22Rv1 (cell line): ENCODE measurements around the gene NECTIN1.

Experiments
- ZFX ChIP-seq: fragments of 450-650 bp; IDR thresholded peaks from 2 replicates; pipeline ENCODE4 v1.6.1; 2017; ENCODE audit warnings: antibody characterized with exemption, borderline replicate concordance
- TF ChIP-seq, protein P1 (sequence below): fragments of 450-650 bp; IDR thresholded peaks from 2 replicates; pipeline ENCODE4 v1.5.1; 2017; ENCODE audit warnings: mild to moderate bottlenecking

GRCh38 chr11:119623682-119624081, 105.3 kb downstream of the NECTIN1 start:
- TF ChIP-seq, protein P1, sequence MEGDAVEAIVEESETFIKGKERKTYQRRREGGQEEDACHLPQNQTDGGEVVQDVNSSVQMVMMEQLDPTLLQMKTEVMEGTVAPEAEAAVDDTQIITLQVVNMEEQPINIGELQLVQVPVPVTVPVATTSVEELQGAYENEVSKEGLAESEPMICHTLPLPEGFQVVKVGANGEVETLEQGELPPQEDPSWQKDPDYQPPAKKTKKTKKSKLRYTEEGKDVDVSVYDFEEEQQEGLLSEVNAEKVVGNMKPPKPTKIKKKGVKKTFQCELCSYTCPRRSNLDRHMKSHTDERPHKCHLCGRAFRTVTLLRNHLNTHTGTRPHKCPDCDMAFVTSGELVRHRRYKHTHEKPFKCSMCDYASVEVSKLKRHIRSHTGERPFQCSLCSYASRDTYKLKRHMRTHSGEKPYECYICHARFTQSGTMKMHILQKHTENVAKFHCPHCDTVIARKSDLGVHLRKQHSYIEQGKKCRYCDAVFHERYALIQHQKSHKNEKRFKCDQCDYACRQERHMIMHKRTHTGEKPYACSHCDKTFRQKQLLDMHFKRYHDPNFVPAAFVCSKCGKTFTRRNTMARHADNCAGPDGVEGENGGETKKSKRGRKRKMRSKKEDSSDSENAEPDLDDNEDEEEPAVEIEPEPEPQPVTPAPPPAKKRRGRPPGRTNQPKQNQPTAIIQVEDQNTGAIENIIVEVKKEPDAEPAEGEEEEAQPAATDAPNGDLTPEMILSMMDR: no peak
- TF ChIP-seq ZFX: no peak
